PFSK-1 (cell line): Measurements from ENCODE around the gene FCRL4.

Source experiments
- FOXP2 ChIP-seq: optimal IDR thresholded peaks from 2 replicates; pipeline ENCODE3; 2011; ENCODE audit warnings: borderline replicate concordance, control low read depth, inconsistent platforms; ENCODE audit not compliant: insufficient read depth; ENCODE audit errors: extremely low read length, extremely low read depth
- POLR2AphosphoS5 ChIP-seq: IDR thresholded peaks from 2 replicates; pipeline ENCODE4 v1.6.1; 2012; ENCODE audit warnings: low read depth, mild to moderate bottlenecking, control low read depth, low read length, moderate library complexity
- REST ChIP-seq, 2 experiments: IDR thresholded peaks; 2 replicates each; pipeline versions ENCODE4 v1.6.1 to v1.8.0; 2011 to 2012; ENCODE audit warnings: low read depth in 2 of 2, low read length in 2 of 2, control low read depth in 1 of 2, inconsistent platforms in 1 of 2, mild to moderate bottlenecking in 1 of 2, moderate library complexity in 1 of 2; ENCODE audit not compliant: insufficient read depth in 1 of 2
- SIN3A ChIP-seq: IDR thresholded peaks from 2 replicates; pipeline ENCODE4 v1.6.1; 2012; ENCODE audit warnings: mild to moderate bottlenecking, low read length, moderate library complexity, borderline replicate concordance; ENCODE audit not compliant: insufficient read depth
- TAF1 ChIP-seq: IDR thresholded peaks from 2 replicates; pipeline ENCODE4 v1.6.1; 2012; ENCODE audit warnings: low read length, control low read depth, borderline replicate concordance; ENCODE audit not compliant: insufficient read depth

FCRL4 gene

GRCh38 chr1:157558119-157558518 is 39.8 kb downstream of the FCRL4 start:
- TF ChIP-seq SIN3A: no peak
- TF ChIP-seq POLR2AphosphoS5: no peak
- TF ChIP-seq REST (IDR thresholded peaks at IDR 0.05; ENCODE audit: insufficient read depth in 1 of 2, low read depth in 2 of 2, low read length in 2 of 2): no peak
- TF ChIP-seq TAF1: no peak
- TF ChIP-seq FOXP2: no peak

GRCh38 chr1:157551694-157552693 is 45.9 kb downstream of the FCRL4 start, which contains the start of gene FCRL5:
Gene FCRL5 (minus strand): TSS chr1:157552515. CDS start chr1:157552362, 153 bp downstream.
- TF ChIP-seq REST (IDR thresholded peaks at IDR 0.05; ENCODE audit: insufficient read depth in 1 of 2, low read depth in 2 of 2, low read length in 2 of 2) (no peak), POLR2AphosphoS5 (no peak), TAF1 (no peak)

- TF ChIP-seq SIN3A: no peak
- TF ChIP-seq REST (IDR thresholded peaks at IDR 0.05; ENCODE audit: insufficient read depth in 1 of 2, low read depth in 2 of 2, low read length in 2 of 2): no peak
- no peak for TF ChIP-seq FOXP2
Measured at GRCh38 chr1:157542676-157543075, 55.2 kb downstream of the FCRL4 start.

- TF ChIP-seq POLR2AphosphoS5 (no peak), SIN3A (no peak), REST (IDR thresholded peaks at IDR 0.05; ENCODE audit: insufficient read depth in 1 of 2, low read depth in 2 of 2, low read length in 2 of 2) (no peak), TAF1 (no peak)
Measured at GRCh38 chr1:157540852-157541251, 57.0 kb downstream of the FCRL4 start.
